ENCODE data around the gene BCL11A.
"Not testable (repeated sequence)": the region's sequence is repeated elsewhere in the genome, so short reads cannot be mapped to it uniquely, and the experiment has no call there.

The BCL11A gene

GRCh38 chr2:60423505-60423904 is 129.9 kb downstream of the BCL11A start:
- H3K4me1 ChIP-seq (ENCODE audit: insufficient read depth, low read length) = peaks cover 23% of the 10 kb centered on the region
- whole genome bisulfite sequencing = 93% methylated on average over 1 of the region's 1 CpG
- no peak overlapping the region for H3K9ac ChIP-seq (ENCODE audit: low read depth, low read length)
- no peak overlapping the region for H3K4me3 ChIP-seq (ENCODE audit: low read length)
- H3K27me3 ChIP-seq (ENCODE audit: insufficient read depth, low read length) = peaks cover under 1% of the 10 kb centered on the region
- H3K9me3 ChIP-seq (ENCODE audit: insufficient read depth, low read depth, low read length) = no peaks in the 10 kb centered on the region
- no peaks in the 10 kb centered on the region for H3K36me3 ChIP-seq (ENCODE audit: insufficient read depth, low read length)
- no peak overlapping the region for H3K27ac ChIP-seq (ENCODE audit: low read depth, low read length)

GRCh38 chr2:60422826-60423483 is 130.5 kb downstream of the BCL11A start:
- H3K36me3 ChIP-seq (ENCODE audit: insufficient read depth, low read length) = no peaks in the 10 kb centered on the region
- H3K27me3 ChIP-seq (ENCODE audit: insufficient read depth, low read length) = peaks cover 6% of the 10 kb centered on the region
- 12% methylated on average over 7 of the region's 7 CpGs for WGBS
- H3K9me3 ChIP-seq (ENCODE audit: insufficient read depth, low read depth, low read length) = no peaks in the 10 kb centered on the region
- peaks cover 23% of the 10 kb centered on the region for H3K4me1 ChIP-seq (ENCODE audit: insufficient read depth, low read length)
- no peak overlapping the region for H3K9ac ChIP-seq (ENCODE audit: low read depth, low read length)
- H3K4me3 ChIP-seq (ENCODE audit: low read length) = no peak overlapping the region
- peak overlapping the region; percentile 0; the same call in 1 of the 2 replicates for H3K27ac ChIP-seq (ENCODE audit: low read depth, low read length)

GRCh38 chr2:60417210-60417609 is 136.2 kb downstream of the BCL11A start:
- H3K9ac ChIP-seq (ENCODE audit: low read depth, low read length); H3K27me3 ChIP-seq (ENCODE audit: insufficient read depth, low read length); H3K9me3 ChIP-seq (ENCODE audit: insufficient read depth, low read depth, low read length); H3K36me3 ChIP-seq (ENCODE audit: insufficient read depth, low read length): not testable (repeated sequence)
- 8% methylated on average over 1 of the region's 1 CpG for WGBS
- H3K4me3 ChIP-seq (ENCODE audit: low read length) = peak overlapping the region; percentile 10; the same call in 1 of the 2 replicates
- H3K4me1 ChIP-seq (ENCODE audit: insufficient read depth, low read length) = peaks cover 23% of the 10 kb centered on the region
- peak overlapping the region; percentile 57; the same call in 1 of the 2 replicates for H3K27ac ChIP-seq (ENCODE audit: low read depth, low read length)

GRCh38 chr2:60416221-60417008 is 137.0 kb downstream of the BCL11A start:
- no peaks in the 10 kb centered on the region for H3K36me3 ChIP-seq (ENCODE audit: insufficient read depth, low read length)
- no peak overlapping the region for H3K9ac ChIP-seq (ENCODE audit: low read depth, low read length)
- H3K27ac ChIP-seq (ENCODE audit: low read depth, low read length) = no peak overlapping the region; the same call in 1 of the 2 replicates
- H3K4me3 ChIP-seq (ENCODE audit: low read length) = no peak overlapping the region
- no peaks in the 10 kb centered on the region for H3K9me3 ChIP-seq (ENCODE audit: insufficient read depth, low read depth, low read length)
- WGBS = 54% methylated on average over 10 of the region's 10 CpGs
- H3K27me3 ChIP-seq (ENCODE audit: insufficient read depth, low read length) = peaks cover 6% of the 10 kb centered on the region
- peaks cover 23% of the 10 kb centered on the region for H3K4me1 ChIP-seq (ENCODE audit: insufficient read depth, low read length)

GRCh38 chr2:60415814-60416213 is 137.6 kb downstream of the BCL11A start:
- no peak overlapping the region for H3K4me3 ChIP-seq (ENCODE audit: low read length)
- peaks cover 29% of the 10 kb centered on the region for H3K4me1 ChIP-seq (ENCODE audit: insufficient read depth, low read length)
- no peaks in the 10 kb centered on the region for H3K36me3 ChIP-seq (ENCODE audit: insufficient read depth, low read length)
- H3K9ac ChIP-seq (ENCODE audit: low read depth, low read length) = no peak overlapping the region
- no peaks in the 10 kb centered on the region for H3K9me3 ChIP-seq (ENCODE audit: insufficient read depth, low read depth, low read length)
- H3K27ac ChIP-seq (ENCODE audit: low read depth, low read length) = no peak overlapping the region
- H3K27me3 ChIP-seq (ENCODE audit: insufficient read depth, low read length) = peaks cover 6% of the 10 kb centered on the region

GRCh38 chr2:60414495-60415138 is 138.8 kb downstream of the BCL11A start:
- H3K27ac ChIP-seq (ENCODE audit: low read depth, low read length) = no peak overlapping the region
- H3K4me1 ChIP-seq (ENCODE audit: insufficient read depth, low read length) = peaks cover 38% of the 10 kb centered on the region
- H3K27me3 ChIP-seq (ENCODE audit: insufficient read depth, low read length) = peaks cover 11% of the 10 kb centered on the region
- no peaks in the 10 kb centered on the region for H3K9me3 ChIP-seq (ENCODE audit: insufficient read depth, low read depth, low read length)
- H3K36me3 ChIP-seq (ENCODE audit: insufficient read depth, low read length) = no peaks in the 10 kb centered on the region
- no peak overlapping the region for H3K9ac ChIP-seq (ENCODE audit: low read depth, low read length)
- no peak overlapping the region for H3K4me3 ChIP-seq (ENCODE audit: low read length)
- 100% methylated on average over 2 of the region's 2 CpGs for WGBS

GRCh38 chr2:60413814-60414168 is 139.7 kb downstream of the BCL11A start:
- 91% methylated on average over 6 of the region's 6 CpGs for WGBS

GRCh38 chr2:60413069-60413813 is 140.2 kb downstream of the BCL11A start:
- no peaks in the 10 kb centered on the region for H3K36me3 ChIP-seq (ENCODE audit: insufficient read depth, low read length)
- peaks cover 45% of the 10 kb centered on the region for H3K4me1 ChIP-seq (ENCODE audit: insufficient read depth, low read length)
- no peak overlapping the region for H3K9ac ChIP-seq (ENCODE audit: low read depth, low read length)
- peaks cover 10% of the 10 kb centered on the region for H3K27me3 ChIP-seq (ENCODE audit: insufficient read depth, low read length)
- 83% methylated on average over 4 of the region's 4 CpGs for WGBS
- H3K4me3 ChIP-seq (ENCODE audit: low read length) = no peak overlapping the region
- H3K9me3 ChIP-seq (ENCODE audit: insufficient read depth, low read depth, low read length) = no peaks in the 10 kb centered on the region
- no peak overlapping the region for H3K27ac ChIP-seq (ENCODE audit: low read depth, low read length)

More at GRCh38 chr2:60413814-60414168, 139.7 kb downstream of the BCL11A start:
- no peaks in the 10 kb centered on the region for H3K36me3 ChIP-seq (ENCODE audit: insufficient read depth, low read length)
- no peak overlapping the region for H3K4me3 ChIP-seq (ENCODE audit: low read length)
- H3K9me3 ChIP-seq (ENCODE audit: insufficient read depth, low read depth, low read length) = no peaks in the 10 kb centered on the region
- H3K4me1 ChIP-seq (ENCODE audit: insufficient read depth, low read length) = peaks cover 43% of the 10 kb centered on the region
- H3K27ac ChIP-seq (ENCODE audit: low read depth, low read length) = no peak overlapping the region
- H3K9ac ChIP-seq (ENCODE audit: low read depth, low read length) = no peak overlapping the region
- peaks cover 13% of the 10 kb centered on the region for H3K27me3 ChIP-seq (ENCODE audit: insufficient read depth, low read length)

- Histone ChIP-seq H3K4me1 (ENCODE audit: insufficient read depth, low read length) (peaks cover 45% of the 10 kb centered on the region), H3K9me3 (ENCODE audit: insufficient read depth, low read depth, low read length) (no peaks in the 10 kb centered on the region), H3K27me3 (ENCODE audit: insufficient read depth, low read length) (peaks cover 7% of the 10 kb centered on the region; the same call in 1 of the 2 replicates), H3K36me3 (ENCODE audit: insufficient read depth, low read length) (no peaks in the 10 kb centered on the region), H3K4me3 (ENCODE audit: low read length) (no peak overlapping the region), H3K9ac (ENCODE audit: low read depth, low read length) (no peak overlapping the region), H3K27ac (ENCODE audit: low read depth, low read length) (no peak overlapping the region)
- 91% methylated on average over 5 of the region's 5 CpGs for WGBS
These were observed 140.8 kb downstream of the BCL11A start for GRCh38 chr2:60412620-60413019.

GRCh38 chr2:60412027-60412426 is 141.4 kb downstream of the BCL11A start:
- no peak overlapping the region for H3K4me3 ChIP-seq (ENCODE audit: low read length)
- peaks cover 42% of the 10 kb centered on the region for H3K4me1 ChIP-seq (ENCODE audit: insufficient read depth, low read length)
- no peaks in the 10 kb centered on the region for H3K36me3 ChIP-seq (ENCODE audit: insufficient read depth, low read length)
- H3K9me3 ChIP-seq (ENCODE audit: insufficient read depth, low read depth, low read length) = no peaks in the 10 kb centered on the region
- no peak overlapping the region for H3K27ac ChIP-seq (ENCODE audit: low read depth, low read length)
- WGBS = 83% methylated on average over 6 of the region's 6 CpGs
- no peak overlapping the region for H3K9ac ChIP-seq (ENCODE audit: low read depth, low read length)
- peaks cover 7% of the 10 kb centered on the region; the same call in 1 of the 2 replicates for H3K27me3 ChIP-seq (ENCODE audit: insufficient read depth, low read length)
